Brain microvascular endothelial cell (primary cell): ENCODE data around the gene OSBP2.
A peak's percentile ranks its signal among the peaks of the same experiment; 100 is the strongest.
"Not testable (repeated sequence)": the region's sequence is repeated elsewhere in the genome, so short reads cannot be mapped to it uniquely, and the experiment has no call there.

Experiments used
- DNase-seq: peaks from one replicate; pipeline ENCODE4 v3.0.0-alpha.2; 2020
- H3K27ac ChIP-seq: fragments of 250-450 bp; sonication (Bioruptor Pico); 2 replicates; pipeline ENCODE4 v1.5.1; 2020; ENCODE audit warnings: mild to moderate bottlenecking, moderate library complexity
- H3K27me3 ChIP-seq: fragments of 250-450 bp; sonication (Bioruptor Pico); replicated peaks from 2 replicates; pipeline ENCODE4 v1.5.1; 2020; ENCODE audit warnings: mild to moderate bottlenecking
- H3K36me3 ChIP-seq: fragments of 250-450 bp; sonication (Bioruptor Pico); replicated peaks from 2 replicates; pipeline ENCODE4 v1.5.1; 2020; ENCODE audit warnings: mild to moderate bottlenecking
- H3K4me3 ChIP-seq: 2 replicates; pipeline ENCODE4 v1.5.1; 2011; ENCODE audit warnings: low read depth, mild to moderate bottlenecking, control low read depth, low read length, moderate library complexity
- CTCF ChIP-seq: IDR thresholded peaks from 2 replicates; pipeline ENCODE4 v1.5.1; 2011; ENCODE audit warnings: low read depth, mild to moderate bottlenecking, moderate library complexity, low read length, control low read depth, inconsistent platforms; ENCODE audit errors: missing control alignments
- in situ Hi-C: cut with HindIII; loops from 2 replicates; pipeline ENCODE4 v1.10.0; 2017; ENCODE audit warnings: low sequenced_read_pairs, low pct_ligation_motif_present

OSBP2 gene

GRCh38 chr22:30732426-30732825 lies 37.8 kb downstream of the OSBP2 start:
- no peak for TF ChIP-seq CTCF
- no peak for DNase-seq
- no peak overlapping the region for H3K27ac ChIP-seq
- H3K27me3 ChIP-seq: no peaks in the 10 kb centered on the region
- H3K36me3 ChIP-seq: no peaks in the 10 kb centered on the region
- no peak overlapping the region for H3K4me3 ChIP-seq
- in situ Hi-C loops: no loop called here

- peak; percentile 51 for DNase-seq
- Histone ChIP-seq H3K27me3 (no peaks in the 10 kb centered on the region), H3K36me3 (no peaks in the 10 kb centered on the region), H3K27ac (no peak overlapping the region), H3K4me3 (no peak overlapping the region)
- in situ Hi-C loops: no loop called here
- TF ChIP-seq CTCF: no peak
Measured at GRCh38 chr22:30733181-30733631, 38.5 kb downstream of the OSBP2 start.

- H3K4me3 ChIP-seq, H3K27me3 ChIP-seq, H3K36me3 ChIP-seq, H3K27ac ChIP-seq, in situ Hi-C loops: not testable (repeated sequence)
- DNase-seq: peak; percentile 4
Measured at GRCh38 chr22:30740007-30740406, 45.3 kb downstream of the OSBP2 start.

GRCh38 chr22:30740511-30740910 lies 45.8 kb downstream of the OSBP2 start:
- H3K27me3 ChIP-seq, in situ Hi-C loops, H3K36me3 ChIP-seq, DNase-seq, H3K4me3 ChIP-seq, H3K27ac ChIP-seq: not testable (repeated sequence)

- Histone ChIP-seq H3K27ac (no peak overlapping the region), H3K27me3 (no peaks in the 10 kb centered on the region), H3K36me3 (no peaks in the 10 kb centered on the region), H3K4me3 (no peak overlapping the region)
- TF ChIP-seq CTCF: no peak
- in situ Hi-C loops: no loop called here
- DNase-seq: no peak
Measured at GRCh38 chr22:30742291-30743256, 47.9 kb downstream of the OSBP2 start.

GRCh38 chr22:30743257-30744020 lies 48.8 kb downstream of the OSBP2 start:
- Histone ChIP-seq H3K4me3 (no peak overlapping the region), H3K36me3 (no peaks in the 10 kb centered on the region), H3K27me3 (no peaks in the 10 kb centered on the region), H3K27ac (no peak overlapping the region)
- TF ChIP-seq CTCF: no peak
- in situ Hi-C loops: no loop called here
- DNase-seq: no peak
